Mammary epithelial cell (primary cell): Measurements from ENCODE around the gene FPR2.

Experiments
- EZH2 ChIP-seq: IDR thresholded peaks from 2 replicates; pipeline ENCODE4 v1.6.1; 2012; ENCODE audit warnings: low read length, inconsistent platforms, borderline replicate concordance
- TF ChIP-seq, protein P1 (sequence below), 2 donors: IDR thresholded peaks in 1 of 2; conservative IDR thresholded peaks in 1 of 2; 2 replicates each; pipeline ENCODE4 v1.5.1; 2011 to 2012; ENCODE audit warnings: inconsistent platforms in 2 of 2, low read length in 2 of 2, mild to moderate bottlenecking in 2 of 2, control low read depth in 1 of 2, low read depth in 1 of 2; ENCODE audit not compliant: insufficient read depth in 1 of 2; ENCODE audit errors: extremely low read depth in 1 of 2

- TF ChIP-seq, protein P1, sequence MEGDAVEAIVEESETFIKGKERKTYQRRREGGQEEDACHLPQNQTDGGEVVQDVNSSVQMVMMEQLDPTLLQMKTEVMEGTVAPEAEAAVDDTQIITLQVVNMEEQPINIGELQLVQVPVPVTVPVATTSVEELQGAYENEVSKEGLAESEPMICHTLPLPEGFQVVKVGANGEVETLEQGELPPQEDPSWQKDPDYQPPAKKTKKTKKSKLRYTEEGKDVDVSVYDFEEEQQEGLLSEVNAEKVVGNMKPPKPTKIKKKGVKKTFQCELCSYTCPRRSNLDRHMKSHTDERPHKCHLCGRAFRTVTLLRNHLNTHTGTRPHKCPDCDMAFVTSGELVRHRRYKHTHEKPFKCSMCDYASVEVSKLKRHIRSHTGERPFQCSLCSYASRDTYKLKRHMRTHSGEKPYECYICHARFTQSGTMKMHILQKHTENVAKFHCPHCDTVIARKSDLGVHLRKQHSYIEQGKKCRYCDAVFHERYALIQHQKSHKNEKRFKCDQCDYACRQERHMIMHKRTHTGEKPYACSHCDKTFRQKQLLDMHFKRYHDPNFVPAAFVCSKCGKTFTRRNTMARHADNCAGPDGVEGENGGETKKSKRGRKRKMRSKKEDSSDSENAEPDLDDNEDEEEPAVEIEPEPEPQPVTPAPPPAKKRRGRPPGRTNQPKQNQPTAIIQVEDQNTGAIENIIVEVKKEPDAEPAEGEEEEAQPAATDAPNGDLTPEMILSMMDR (conservative IDR thresholded peaks at IDR 0.05 in 1 of 2, IDR thresholded peaks at IDR 0.05 in 1 of 2; ENCODE audit: extremely low read depth in 1 of 2, insufficient read depth in 1 of 2, low read depth in 1 of 2, low read length in 2 of 2): no peak
- no peak for TF ChIP-seq EZH2
Observed at GRCh38 chr19:51792932-51793331, 32.0 kb downstream of the FPR2 start.
